Measurements from ENCODE around the gene CDSN.

Gene CDSN

GRCh38 chr6:31092238-31092637, 28.0 kb downstream of the CDSN start:
- TF ChIP-seq CTCF (IDR thresholded peaks at IDR 0.05; ENCODE audit: insufficient read depth, low read length, poor library complexity, severe bottlenecking), result no peak
- Histone ChIP-seq H3K36me3 (ENCODE audit: control insufficient read depth, insufficient read depth, low read length) (no peaks in the 10 kb centered on the region), H3K27me3 (replicated peaks; ENCODE audit: control insufficient read depth, insufficient read depth, low read length) (no peaks in the 10 kb centered on the region; the same call in none of the 2 replicates), H3K4me3 (replicated peaks; ENCODE audit: low read depth, low read length) (no peak overlapping the region)
- DNase-seq (ENCODE audit: extremely low read depth, insufficient read length), result no peak

GRCh38 chr6:31091680-31092079, 28.6 kb downstream of the CDSN start:
- H3K27me3 ChIP-seq (replicated peaks; ENCODE audit: control insufficient read depth, insufficient read depth, low read length), result no peaks in the 10 kb centered on the region; the same call in none of the 2 replicates
- no peak for DNase-seq (ENCODE audit: extremely low read depth, insufficient read length)
- no peak for TF ChIP-seq CTCF (IDR thresholded peaks at IDR 0.05; ENCODE audit: insufficient read depth, low read length, poor library complexity, severe bottlenecking)

GRCh38 chr6:31090973-31091364, 29.3 kb downstream of the CDSN start:
- TF ChIP-seq CTCF (IDR thresholded peaks at IDR 0.05; ENCODE audit: insufficient read depth, low read length, poor library complexity, severe bottlenecking), result no peak
- no peak for DNase-seq (ENCODE audit: extremely low read depth, insufficient read length)
- Histone ChIP-seq H3K27me3 (replicated peaks; ENCODE audit: control insufficient read depth, insufficient read depth, low read length) (no peaks in the 10 kb centered on the region; the same call in none of the 2 replicates), H3K4me3 (replicated peaks; ENCODE audit: low read depth, low read length) (no peak overlapping the region), H3K36me3 (ENCODE audit: control insufficient read depth, insufficient read depth, low read length) (no peaks in the 10 kb centered on the region)

More at GRCh38 chr6:31091680-31092079, 28.6 kb downstream of the CDSN start:
- Histone ChIP-seq H3K36me3 (ENCODE audit: control insufficient read depth, insufficient read depth, low read length) (no peaks in the 10 kb centered on the region), H3K4me3 (replicated peaks; ENCODE audit: low read depth, low read length) (no peak overlapping the region)

GRCh38 chr6:31090275-31090972, 29.8 kb downstream of the CDSN start:
- H3K27me3 ChIP-seq (replicated peaks; ENCODE audit: control insufficient read depth, insufficient read depth, low read length), result no peaks in the 10 kb centered on the region; the same call in 1 of the 2 replicates
- TF ChIP-seq CTCF (IDR thresholded peaks at IDR 0.05; ENCODE audit: insufficient read depth, low read length, poor library complexity, severe bottlenecking), result no peak
- no peaks in the 10 kb centered on the region for H3K36me3 ChIP-seq (ENCODE audit: control insufficient read depth, insufficient read depth, low read length)
- DNase-seq (ENCODE audit: extremely low read depth, insufficient read length), result no peak
- H3K4me3 ChIP-seq (replicated peaks; ENCODE audit: low read depth, low read length), result no peak overlapping the region

GRCh38 chr6:31087494-31088089, 32.7 kb downstream of the CDSN start:
- no peaks in the 10 kb centered on the region for H3K36me3 ChIP-seq (ENCODE audit: control insufficient read depth, insufficient read depth, low read length)
- no peaks in the 10 kb centered on the region; the same call in 1 of the 2 replicates for H3K27me3 ChIP-seq (replicated peaks; ENCODE audit: control insufficient read depth, insufficient read depth, low read length)
- peak; percentile 39 for DNase-seq (ENCODE audit: extremely low read depth, insufficient read length)
- H3K4me3 ChIP-seq (replicated peaks; ENCODE audit: low read depth, low read length), result no peak overlapping the region
- TF ChIP-seq CTCF (IDR thresholded peaks at IDR 0.05; ENCODE audit: insufficient read depth, low read length, poor library complexity, severe bottlenecking), result peak; percentile 73
